ENCODE measurements around the gene CLTB.

Gene CLTB

GRCh38 chr5:176384991-176385390 lies 31.3 kb downstream of the CLTB start:
- Histone ChIP-seq H3K4me3 (ENCODE audit: low read length in 2 of 2) (no peak overlapping the region), H3K27ac (ENCODE audit: low read depth in 2 of 2, low read length in 2 of 2) (no peak overlapping the region), H3K36me3 (ENCODE audit: control insufficient read depth in 2 of 2, insufficient read depth in 2 of 2, low read length in 2 of 2) (peaks cover 25 to 33% of the 10 kb centered on the region in 2 donors), H3K9me3 (ENCODE audit: control insufficient read depth in 2 of 2, low read length in 2 of 2) (no peaks in the 10 kb centered on the region), H3K9ac (ENCODE audit: low read depth in 1 of 2, low read length in 2 of 2) (no peak overlapping the region), H3K4me1 (ENCODE audit: control insufficient read depth in 2 of 2, insufficient read depth in 2 of 2, low read length in 2 of 2) (peaks cover 14 to 22% of the 10 kb centered on the region in 2 donors), H3K27me3 (ENCODE audit: control insufficient read depth in 2 of 2, insufficient read depth in 2 of 2, low read length in 2 of 2) (no peaks in the 10 kb centered on the region)

DNA sequence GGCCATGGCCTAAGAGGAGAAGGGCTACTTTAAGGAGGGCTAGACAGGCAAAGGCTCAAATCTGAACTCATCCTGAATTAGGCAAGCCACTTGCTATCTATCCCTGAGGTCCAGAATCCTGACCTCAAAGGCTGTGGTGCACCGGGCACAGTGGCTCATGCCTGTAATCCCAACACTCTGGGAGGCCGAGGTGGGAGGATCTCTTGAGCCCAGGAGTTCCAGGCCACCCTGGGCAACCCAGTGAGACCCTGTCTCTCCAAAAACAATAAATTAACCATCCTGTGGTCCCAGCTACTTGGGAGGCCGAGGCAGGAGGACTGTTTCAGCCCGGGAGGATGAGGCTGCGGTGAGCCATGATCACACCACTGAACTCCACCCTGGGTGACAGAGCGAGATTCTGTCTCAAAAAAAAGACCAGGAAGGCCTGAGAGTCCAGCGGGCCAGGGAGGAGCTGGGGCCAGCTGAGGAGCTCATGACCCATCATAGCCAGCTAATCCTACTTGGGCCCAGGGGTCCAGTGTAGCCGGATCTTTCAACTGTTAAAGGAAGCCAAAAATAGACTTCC lies 31.9 kb downstream of the CLTB start:
- no peaks in the 10 kb centered on the region for H3K27me3 ChIP-seq (ENCODE audit: control insufficient read depth in 2 of 2, insufficient read depth in 2 of 2, low read length in 2 of 2)
- H3K36me3 ChIP-seq (ENCODE audit: control insufficient read depth in 2 of 2, insufficient read depth in 2 of 2, low read length in 2 of 2): peaks cover 25 to 33% of the 10 kb centered on the region in 2 donors
- H3K4me3 ChIP-seq (ENCODE audit: low read length in 2 of 2): no peak overlapping the region
- no peak overlapping the region for H3K27ac ChIP-seq (ENCODE audit: low read depth in 2 of 2, low read length in 2 of 2)
- H3K4me1 ChIP-seq (ENCODE audit: control insufficient read depth in 2 of 2, insufficient read depth in 2 of 2, low read length in 2 of 2): peaks cover 10 to 19% of the 10 kb centered on the region in 2 donors
- no peak overlapping the region for H3K9ac ChIP-seq (ENCODE audit: low read depth in 1 of 2, low read length in 2 of 2)
- H3K9me3 ChIP-seq (ENCODE audit: control insufficient read depth in 2 of 2, low read length in 2 of 2): no peaks in the 10 kb centered on the region

DNA sequence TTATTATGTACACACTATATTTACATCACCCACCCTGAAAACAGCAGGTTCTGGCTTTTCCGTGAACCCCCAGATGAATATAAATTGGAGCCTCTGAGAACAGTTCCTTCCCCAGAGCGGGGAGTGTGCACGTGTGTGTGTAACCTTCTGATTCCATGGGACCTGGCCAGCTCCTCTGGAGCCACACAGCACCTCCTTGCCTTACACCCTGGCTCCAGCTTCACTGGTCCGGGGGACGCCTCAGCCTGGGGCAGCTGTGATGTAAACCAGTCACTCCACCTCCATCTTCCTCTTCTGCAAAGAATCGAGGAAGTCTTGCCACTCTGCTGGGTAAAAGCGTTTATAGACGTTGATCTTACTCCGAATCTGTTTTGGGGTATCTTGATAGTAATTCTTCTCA lies 32.4 kb downstream of the CLTB start:
- no peak overlapping the region for H3K4me3 ChIP-seq (ENCODE audit: low read length in 2 of 2)
- H3K9ac ChIP-seq (ENCODE audit: low read depth in 1 of 2, low read length in 2 of 2): no peak overlapping the region
- no peaks in the 10 kb centered on the region for H3K27me3 ChIP-seq (ENCODE audit: control insufficient read depth in 2 of 2, insufficient read depth in 2 of 2, low read length in 2 of 2)
- H3K9me3 ChIP-seq (ENCODE audit: control insufficient read depth in 2 of 2, low read length in 2 of 2): no peaks in the 10 kb centered on the region
- H3K36me3 ChIP-seq (ENCODE audit: control insufficient read depth in 2 of 2, insufficient read depth in 2 of 2, low read length in 2 of 2): peaks cover 25 to 33% of the 10 kb centered on the region in 2 donors
- peaks cover 10 to 16% of the 10 kb centered on the region in 2 donors for H3K4me1 ChIP-seq (ENCODE audit: control insufficient read depth in 2 of 2, insufficient read depth in 2 of 2, low read length in 2 of 2)
- H3K27ac ChIP-seq (ENCODE audit: low read depth in 2 of 2, low read length in 2 of 2): no peak overlapping the region

GRCh38 chr5:176383248-176383905 lies 33.0 kb downstream of the CLTB start:
- Histone ChIP-seq H3K4me3 (ENCODE audit: low read length in 2 of 2) (no peak overlapping the region), H3K9me3 (ENCODE audit: control insufficient read depth in 2 of 2, low read length in 2 of 2) (no peaks in the 10 kb centered on the region), H3K4me1 (ENCODE audit: control insufficient read depth in 2 of 2, insufficient read depth in 2 of 2, low read length in 2 of 2) (peaks cover 10 to 16% of the 10 kb centered on the region in 2 donors), H3K36me3 (ENCODE audit: control insufficient read depth in 2 of 2, insufficient read depth in 2 of 2, low read length in 2 of 2) (peaks cover 25 to 33% of the 10 kb centered on the region in 2 donors), H3K27me3 (ENCODE audit: control insufficient read depth in 2 of 2, insufficient read depth in 2 of 2, low read length in 2 of 2) (no peaks in the 10 kb centered on the region), H3K27ac (ENCODE audit: low read depth in 2 of 2, low read length in 2 of 2) (no peak overlapping the region), H3K9ac (ENCODE audit: low read depth in 1 of 2, low read length in 2 of 2) (no peak overlapping the region)

GRCh38 chr5:176382721-176383120 lies 33.6 kb downstream of the CLTB start:
- Histone ChIP-seq H3K9ac (ENCODE audit: low read depth in 1 of 2, low read length in 2 of 2) (no peak overlapping the region), H3K4me3 (ENCODE audit: low read length in 2 of 2) (no peak overlapping the region), H3K9me3 (ENCODE audit: control insufficient read depth in 2 of 2, low read length in 2 of 2) (no peaks in the 10 kb centered on the region), H3K27ac (ENCODE audit: low read depth in 2 of 2, low read length in 2 of 2) (no peak overlapping the region), H3K4me1 (ENCODE audit: control insufficient read depth in 2 of 2, insufficient read depth in 2 of 2, low read length in 2 of 2) (peaks cover 4 to 10% of the 10 kb centered on the region in 2 donors), H3K27me3 (ENCODE audit: control insufficient read depth in 2 of 2, insufficient read depth in 2 of 2, low read length in 2 of 2) (no peaks in the 10 kb centered on the region), H3K36me3 (ENCODE audit: control insufficient read depth in 2 of 2, insufficient read depth in 2 of 2, low read length in 2 of 2) (peaks cover 25 to 33% of the 10 kb centered on the region in 2 donors)

DNA sequence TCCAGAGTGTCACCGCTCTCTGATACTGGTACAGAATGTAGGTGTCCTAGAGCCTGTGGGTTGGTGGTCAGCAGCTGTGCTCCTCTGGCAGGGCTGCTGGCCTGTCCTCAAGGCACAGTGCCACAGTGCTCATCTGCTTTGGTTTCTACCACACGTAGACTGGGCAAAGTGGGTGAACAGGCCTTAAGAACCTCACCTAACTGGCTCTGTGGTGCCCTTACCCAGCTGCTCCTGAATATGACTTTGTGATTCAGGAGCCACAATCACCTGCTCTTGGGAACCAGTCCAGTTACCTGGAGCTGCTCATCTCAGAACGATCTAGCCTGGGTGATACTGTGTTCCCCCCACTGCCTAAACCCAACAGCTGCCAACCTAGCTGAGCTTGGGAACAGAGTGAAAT lies 34.4 kb downstream of the CLTB start:
- Histone ChIP-seq H3K36me3 (ENCODE audit: control insufficient read depth in 2 of 2, insufficient read depth in 2 of 2, low read length in 2 of 2) (peaks cover 25 to 33% of the 10 kb centered on the region in 2 donors), H3K9me3 (ENCODE audit: control insufficient read depth in 2 of 2, low read length in 2 of 2) (no peaks in the 10 kb centered on the region), H3K9ac (ENCODE audit: low read depth in 1 of 2, low read length in 2 of 2) (no peak overlapping the region), H3K4me1 (ENCODE audit: control insufficient read depth in 2 of 2, insufficient read depth in 2 of 2, low read length in 2 of 2) (peaks cover 0 to 6% of the 10 kb centered on the region in 2 donors), H3K27me3 (ENCODE audit: control insufficient read depth in 2 of 2, insufficient read depth in 2 of 2, low read length in 2 of 2) (no peaks in the 10 kb centered on the region), H3K27ac (ENCODE audit: low read depth in 2 of 2, low read length in 2 of 2) (no peak overlapping the region), H3K4me3 (ENCODE audit: low read length in 2 of 2) (no peak overlapping the region)

DNA sequence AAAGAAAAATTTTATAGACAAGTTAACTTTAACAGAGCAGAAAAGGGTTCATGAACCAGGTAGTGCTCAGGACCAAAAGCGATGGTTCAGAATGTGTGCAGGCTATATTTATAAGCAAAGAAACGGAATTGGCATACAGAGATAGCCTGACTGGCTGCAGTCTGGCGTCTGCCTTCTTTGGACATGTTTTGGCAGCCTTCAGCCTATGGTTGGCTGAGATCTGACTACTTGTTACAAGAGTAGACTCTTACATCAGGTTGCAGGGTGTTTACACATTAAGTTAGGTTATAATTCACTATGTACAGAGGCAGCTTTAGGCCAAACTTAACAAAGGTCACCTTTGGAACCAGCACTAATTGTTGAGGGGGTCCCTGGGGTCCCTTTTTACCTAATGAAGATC lies 34.9 kb downstream of the CLTB start:
- Histone ChIP-seq H3K9ac (ENCODE audit: low read depth in 1 of 2, low read length in 2 of 2) (no peak overlapping the region), H3K36me3 (ENCODE audit: control insufficient read depth in 2 of 2, insufficient read depth in 2 of 2, low read length in 2 of 2) (peaks cover 25 to 33% of the 10 kb centered on the region in 2 donors), H3K27ac (ENCODE audit: low read depth in 2 of 2, low read length in 2 of 2) (no peak overlapping the region), H3K9me3 (ENCODE audit: control insufficient read depth in 2 of 2, low read length in 2 of 2) (no peaks in the 10 kb centered on the region), H3K4me1 (ENCODE audit: control insufficient read depth in 2 of 2, insufficient read depth in 2 of 2, low read length in 2 of 2) (peaks cover 0 to under 1% of the 10 kb centered on the region in 2 donors), H3K27me3 (ENCODE audit: control insufficient read depth in 2 of 2, insufficient read depth in 2 of 2, low read length in 2 of 2) (no peaks in the 10 kb centered on the region), H3K4me3 (ENCODE audit: low read length in 2 of 2) (no peak overlapping the region)

DNA sequence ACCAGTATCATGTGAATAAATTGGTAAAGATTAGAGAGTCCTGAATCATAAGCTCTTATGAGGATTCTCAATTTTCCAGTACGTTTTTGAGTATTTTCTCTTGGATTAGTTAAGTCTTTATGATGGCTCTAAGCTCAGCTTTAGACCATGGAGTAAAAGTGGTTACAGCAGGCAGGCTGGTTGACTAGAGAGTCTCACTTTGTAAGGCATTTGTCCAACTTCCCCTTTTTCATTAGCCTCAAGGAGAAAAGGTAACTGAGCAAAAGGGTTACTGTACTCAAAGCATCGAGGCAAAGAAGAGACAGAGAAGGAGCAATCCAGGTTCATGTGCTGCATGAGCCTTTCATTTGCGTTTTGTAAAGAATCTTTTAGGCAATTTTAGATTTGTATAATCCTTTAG lies 36.5 kb downstream of the CLTB start:
- Histone ChIP-seq H3K4me3 (ENCODE audit: low read length in 2 of 2) (no peak overlapping the region), H3K27ac (ENCODE audit: low read depth in 2 of 2, low read length in 2 of 2) (no peak overlapping the region), H3K36me3 (ENCODE audit: control insufficient read depth in 2 of 2, insufficient read depth in 2 of 2, low read length in 2 of 2) (peaks cover 22 to 30% of the 10 kb centered on the region in 2 donors), H3K4me1 (ENCODE audit: control insufficient read depth in 2 of 2, insufficient read depth in 2 of 2, low read length in 2 of 2) (no peaks in the 10 kb centered on the region), H3K9me3 (ENCODE audit: control insufficient read depth in 2 of 2, low read length in 2 of 2) (no peaks in the 10 kb centered on the region), H3K27me3 (ENCODE audit: control insufficient read depth in 2 of 2, insufficient read depth in 2 of 2, low read length in 2 of 2) (no peaks in the 10 kb centered on the region), H3K9ac (ENCODE audit: low read depth in 1 of 2, low read length in 2 of 2) (no peak overlapping the region)

- no peaks in the 10 kb centered on the region for H3K9me3 ChIP-seq (ENCODE audit: control insufficient read depth in 2 of 2, low read length in 2 of 2)
- no peaks in the 10 kb centered on the region for H3K36me3 ChIP-seq (ENCODE audit: control insufficient read depth in 2 of 2, insufficient read depth in 2 of 2, low read length in 2 of 2)
- no peak overlapping the region for H3K27ac ChIP-seq (ENCODE audit: low read depth in 2 of 2, low read length in 2 of 2)
- no peak overlapping the region for H3K4me3 ChIP-seq (ENCODE audit: low read length in 2 of 2)
- H3K27me3 ChIP-seq (ENCODE audit: control insufficient read depth in 2 of 2, insufficient read depth in 2 of 2, low read length in 2 of 2): no peaks in the 10 kb centered on the region
- H3K4me1 ChIP-seq (ENCODE audit: control insufficient read depth in 2 of 2, insufficient read depth in 2 of 2, low read length in 2 of 2): no peaks in the 10 kb centered on the region
- no peak overlapping the region for H3K9ac ChIP-seq (ENCODE audit: low read depth in 1 of 2, low read length in 2 of 2)
Measured at GRCh38 chr5:176373100-176373818, 43.1 kb downstream of the CLTB start.

All from mucosa of rectum (tissue), 2 donors.